HG03025 (cell line): ENCODE data around the gene CAPN5.
"Not testable (repeated sequence)": the region's sequence is repeated elsewhere in the genome, so short reads cannot be mapped to it uniquely, and the experiment has no call there.

ENCODE experiments used
- ATAC-seq: cut with Tn5 transposase; IDR thresholded peaks from one replicate; pipeline ENCODE4 v1.9.1; 2021; ENCODE audit warnings: mild to moderate bottlenecking, moderate library complexity; ENCODE audit not compliant: unreplicated experiment, low FRiP score

Gene CAPN5

DNA sequence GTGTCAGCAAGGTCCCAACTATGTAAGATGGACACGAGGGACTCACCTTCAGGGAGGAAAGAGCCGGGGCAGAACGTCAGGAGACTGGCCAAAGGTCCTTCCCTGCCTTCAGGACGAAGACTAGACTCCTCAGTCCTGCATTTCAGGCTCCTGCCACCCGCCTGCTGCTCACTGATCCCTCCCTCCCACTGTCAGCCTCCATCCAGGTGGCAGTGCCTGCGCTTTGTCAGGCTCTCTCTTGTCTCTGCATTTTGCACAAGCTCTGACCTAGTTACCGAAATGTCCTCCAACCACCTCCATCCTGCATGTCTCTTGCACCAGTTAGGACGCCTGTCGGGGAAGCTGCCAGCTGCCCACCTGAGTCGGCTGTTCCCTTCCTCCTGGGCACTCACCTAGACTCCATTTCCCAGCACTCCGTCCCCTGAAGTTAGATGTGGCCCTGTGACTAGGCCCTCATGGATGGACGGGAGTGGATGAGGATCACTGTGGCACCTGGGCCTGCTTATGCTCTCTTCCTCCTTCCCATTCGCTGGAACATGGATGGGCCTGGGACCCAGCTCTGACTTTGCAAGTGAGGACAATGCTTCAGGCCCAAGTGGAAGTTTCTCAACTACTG, 24.6 kb upstream of the CAPN5 start:
- ATAC-seq, result no peak

DNA sequence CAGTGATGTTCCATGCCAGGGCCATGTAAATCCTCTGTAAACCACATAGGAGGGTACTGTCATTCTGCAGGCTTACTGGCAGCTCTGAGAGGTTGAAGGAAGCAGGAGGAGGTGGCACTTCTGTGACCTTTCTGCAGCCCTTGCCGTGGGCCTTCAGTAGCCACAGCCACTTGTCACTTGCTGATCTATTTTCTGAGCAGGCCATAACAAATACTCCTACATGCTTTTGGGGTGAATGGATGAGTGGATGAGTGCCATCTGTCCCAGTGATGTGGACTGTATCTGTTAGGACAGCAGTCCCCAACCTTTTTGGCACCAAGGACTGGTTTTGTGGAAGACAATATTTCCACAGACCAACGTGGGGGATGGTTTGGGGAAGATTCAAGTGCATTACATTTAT, 22.4 kb upstream of the CAPN5 start:
- ATAC-seq, result no peak

DNA sequence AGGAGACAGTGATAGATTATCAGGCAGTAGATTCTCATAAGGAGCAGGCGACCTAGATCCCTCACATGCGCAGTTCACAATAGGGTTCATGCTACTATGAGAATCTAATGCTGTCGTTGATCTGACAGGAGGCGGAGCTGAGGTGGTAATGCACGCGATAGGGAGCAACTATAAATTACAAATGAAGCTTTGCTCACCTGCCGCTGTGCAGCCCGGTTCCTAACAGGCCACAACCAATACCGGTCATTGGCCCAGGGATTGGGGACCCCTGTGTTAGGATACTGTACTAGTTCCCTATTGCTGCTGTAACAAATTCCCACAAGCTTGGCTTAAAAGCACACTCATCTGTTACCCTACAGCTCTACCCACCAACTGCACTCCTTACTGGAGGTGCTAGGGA, 21.9 kb upstream of the CAPN5 start:
- no peak for ATAC-seq

DNA sequence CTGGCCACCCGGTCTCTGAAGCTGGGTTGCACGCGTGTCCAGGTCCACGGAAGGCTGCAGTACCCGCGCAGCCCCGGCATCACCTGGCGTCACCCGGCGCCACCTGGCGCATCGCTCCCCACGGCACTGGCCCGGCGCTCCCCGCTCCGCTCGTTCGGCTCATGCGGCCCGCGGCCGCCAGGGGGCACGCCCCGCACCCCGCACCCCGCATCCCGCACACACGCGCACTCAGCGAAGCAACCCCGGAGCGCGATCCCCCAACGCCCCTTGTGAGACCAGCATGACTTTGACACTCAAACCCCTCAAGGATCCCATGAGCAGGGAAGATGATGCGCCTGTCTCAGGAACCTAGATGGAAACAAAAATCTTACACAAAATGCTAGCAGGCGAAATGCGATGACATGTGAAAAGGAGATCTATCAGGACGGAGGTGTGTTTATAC, 20.7 kb upstream of the CAPN5 start:
- no peak for ATAC-seq

DNA sequence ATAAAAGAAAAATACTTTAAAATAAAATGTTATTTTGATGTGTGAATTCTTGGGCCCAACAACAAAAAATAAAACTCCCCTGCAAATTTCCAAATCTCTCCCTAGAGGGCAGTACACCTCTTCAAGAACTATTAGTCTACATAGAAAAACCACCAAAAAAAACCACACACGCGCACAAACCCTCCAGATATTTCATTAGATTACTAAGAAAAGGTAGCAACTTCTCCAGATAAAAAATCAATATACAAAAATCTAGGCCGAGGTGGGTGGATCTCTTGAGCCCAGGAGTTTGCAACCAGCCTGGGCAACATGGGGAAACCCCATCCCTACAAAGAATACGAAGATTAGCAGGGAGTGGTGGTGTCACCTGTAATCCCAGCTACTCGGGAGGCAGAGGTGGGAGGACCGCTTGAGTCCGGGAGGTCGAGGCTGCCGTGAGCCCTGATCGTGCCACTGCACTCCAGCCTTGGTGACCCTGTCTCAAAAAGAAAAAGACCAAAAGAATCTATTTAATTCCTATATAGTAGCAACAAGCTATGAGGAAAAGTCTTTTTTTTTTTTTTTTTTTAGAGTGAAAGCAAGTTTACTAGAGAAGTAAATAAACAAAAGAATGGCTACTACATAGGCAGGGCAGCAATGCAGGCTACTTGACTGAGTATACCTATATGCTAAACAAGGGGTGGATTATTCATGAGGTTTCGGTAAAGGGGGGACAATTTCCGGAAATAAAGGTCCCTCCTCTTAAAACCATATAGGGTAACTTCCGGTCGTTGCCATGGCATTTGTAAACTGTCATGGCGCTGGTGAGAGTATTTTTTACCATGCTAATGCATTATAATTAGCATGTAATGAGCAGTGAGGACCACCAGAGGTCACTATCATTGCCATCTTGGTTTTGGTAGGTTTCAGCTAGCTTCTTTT, 19.5 kb upstream of the CAPN5 start:
- peak; percentile 71 for ATAC-seq

DNA sequence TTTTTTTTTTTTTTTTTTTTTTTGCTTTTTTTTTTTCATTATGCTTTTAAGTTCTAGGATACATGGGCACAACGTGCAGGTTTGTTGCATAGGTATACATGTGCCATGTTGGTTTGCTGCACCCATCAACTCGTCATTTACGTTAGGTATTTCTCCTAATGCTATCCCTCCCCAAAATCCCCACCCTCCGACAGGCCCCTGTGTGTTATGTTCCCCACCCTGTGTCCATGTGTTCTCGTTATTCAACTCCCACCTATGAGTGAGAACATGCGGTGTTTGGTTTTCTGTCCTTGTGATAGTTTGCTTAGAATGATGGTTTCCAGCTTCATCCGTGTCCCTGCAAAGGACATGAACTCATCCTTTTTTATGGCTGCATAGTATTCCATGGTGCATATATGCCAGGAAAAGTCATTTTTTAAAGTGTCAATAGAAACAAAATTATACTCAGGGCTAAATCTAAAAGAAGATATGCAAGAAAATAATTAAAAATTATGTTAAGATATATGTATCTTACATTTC, 18.8 kb upstream of the CAPN5 start:
- ATAC-seq, result not testable (repeated sequence)

DNA sequence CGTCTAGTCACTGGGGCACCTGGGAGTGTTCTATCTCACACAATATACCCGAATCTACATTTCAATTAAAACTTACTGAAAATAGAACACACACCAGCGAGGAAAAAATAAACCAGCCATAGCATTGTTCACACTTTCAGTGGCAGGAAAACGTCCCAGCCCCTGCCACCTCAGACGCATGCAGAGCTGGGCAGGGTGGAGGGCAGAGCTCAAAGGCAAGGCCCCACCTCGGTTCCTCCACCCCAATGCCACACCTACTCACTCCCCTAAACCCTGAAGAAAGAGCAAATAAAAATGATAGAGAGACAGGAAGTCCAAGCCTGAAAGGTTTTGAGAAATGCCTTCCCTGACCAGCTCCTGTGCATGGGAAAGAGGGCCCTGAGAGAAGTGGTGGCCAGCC, 17.7 kb upstream of the CAPN5 start:
- ATAC-seq, result no peak

DNA sequence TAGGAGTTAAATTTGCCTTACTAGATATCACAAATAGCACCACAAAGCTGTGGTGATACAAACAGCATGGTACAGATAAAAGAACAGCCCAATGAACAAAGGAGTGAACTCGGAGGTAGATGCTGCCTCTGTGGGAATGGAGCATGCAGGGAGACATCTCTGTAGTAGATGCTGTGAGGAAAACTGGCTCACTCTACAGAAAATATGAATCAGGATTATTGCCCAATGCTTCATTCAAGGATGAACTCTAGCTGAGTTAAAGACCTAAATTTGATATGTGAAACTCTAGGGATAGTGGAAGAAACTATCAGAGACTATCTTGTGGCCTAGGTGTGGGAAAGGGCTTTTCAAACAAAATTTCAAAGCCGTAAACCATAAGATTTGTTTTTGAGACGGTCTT, 15.3 kb upstream of the CAPN5 start:
- no peak for ATAC-seq

DNA sequence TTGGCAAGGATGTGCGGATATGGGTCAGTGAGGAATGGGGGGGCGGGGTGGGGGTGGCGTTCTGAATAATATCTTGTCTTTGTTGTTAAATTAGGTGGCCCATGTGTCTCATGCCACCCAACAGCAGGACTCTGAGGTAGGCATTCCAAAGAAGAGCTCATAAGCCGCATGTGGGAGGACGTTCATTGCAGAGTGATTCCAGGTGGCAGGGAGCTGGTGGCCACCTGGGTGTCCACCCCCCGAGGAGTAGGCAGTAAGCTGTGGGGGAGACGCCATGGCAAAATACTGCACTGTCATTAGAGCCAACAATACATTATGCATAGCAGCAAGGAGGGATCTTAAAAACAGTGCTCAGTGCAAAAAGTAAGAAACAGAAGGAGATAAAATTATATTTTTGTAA, 14.3 kb upstream of the CAPN5 start:
- ATAC-seq, result no peak

DNA sequence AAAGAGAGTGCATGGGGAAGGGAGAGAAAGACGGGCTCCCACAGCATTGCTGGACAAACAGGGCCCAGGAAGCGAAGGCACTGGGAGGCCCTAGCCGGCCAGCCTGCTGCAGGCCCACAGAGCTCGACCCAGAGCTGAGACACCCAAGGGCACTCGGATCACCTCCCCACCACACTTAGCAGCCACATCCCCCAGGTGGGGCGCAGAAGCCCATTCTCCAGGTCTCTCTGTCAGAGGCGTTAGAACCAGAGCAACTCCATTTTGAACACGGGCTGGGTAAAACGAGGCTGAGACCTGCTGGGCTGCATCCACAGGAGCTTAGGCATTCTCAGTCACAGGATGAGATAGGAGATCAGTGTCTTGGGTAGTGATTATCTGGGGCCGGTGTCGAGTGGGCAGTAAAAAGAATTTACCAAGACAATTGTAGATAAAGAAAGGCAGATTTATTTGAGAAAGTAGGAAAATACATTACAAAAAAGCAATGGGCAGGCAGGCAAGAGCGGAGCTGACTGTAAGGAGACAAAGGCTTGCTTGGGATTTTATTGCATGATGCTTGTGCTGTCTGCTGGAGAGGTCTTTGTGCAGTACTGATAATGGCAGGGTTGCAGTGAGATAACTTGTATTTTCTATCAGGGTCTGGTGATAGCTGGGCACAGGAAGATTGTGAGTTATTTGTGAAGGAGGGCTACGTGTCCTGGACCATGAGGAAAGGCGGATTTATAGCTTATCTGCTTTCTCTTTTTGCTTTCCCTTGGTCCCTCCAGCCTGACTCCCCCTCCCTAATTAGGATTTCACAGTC, 13.4 kb upstream of the CAPN5 start:
- no peak for ATAC-seq

DNA sequence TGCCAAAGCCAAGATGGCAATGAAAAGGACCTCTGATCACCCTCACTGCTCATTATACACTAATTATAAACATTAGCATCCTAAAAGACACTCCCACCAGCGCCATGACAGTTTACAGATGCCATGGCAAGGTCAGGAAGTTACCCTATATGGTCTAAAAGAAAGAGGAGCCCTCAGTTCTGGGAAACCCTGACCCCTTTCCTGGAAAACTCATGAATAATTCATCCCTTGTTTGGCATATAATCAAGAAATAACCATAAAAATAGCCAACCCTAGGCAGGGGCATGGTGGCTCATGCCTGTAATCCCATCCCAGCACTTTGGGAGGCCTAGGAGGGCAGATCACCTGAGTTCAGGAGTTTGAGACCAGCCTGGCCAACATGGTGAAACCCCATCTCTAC, 12.7 kb upstream of the CAPN5 start:
- ATAC-seq, result no peak

DNA sequence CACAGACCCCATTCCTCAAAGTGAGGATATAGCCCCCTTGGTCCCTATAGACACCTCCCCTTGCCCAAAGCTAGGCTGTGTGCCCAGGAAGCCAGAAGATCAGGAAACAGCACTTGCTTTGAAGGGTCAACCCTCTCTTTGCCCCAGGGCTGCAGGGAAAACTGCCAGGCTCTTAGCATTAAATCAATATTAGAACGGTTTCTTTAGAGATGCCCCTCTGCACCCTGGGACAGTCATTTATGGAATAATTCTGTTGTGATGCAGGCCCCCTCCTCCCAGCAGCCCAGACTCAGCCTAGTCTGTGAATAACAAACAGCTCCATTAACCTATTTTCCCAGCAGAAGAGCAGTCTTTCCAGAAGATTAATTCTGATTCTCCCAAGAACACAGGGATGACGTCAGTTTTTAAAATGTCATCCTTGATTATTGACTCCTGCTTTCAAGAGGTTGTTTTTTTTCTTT, 11.6 kb upstream of the CAPN5 start:
- ATAC-seq, result no peak

DNA sequence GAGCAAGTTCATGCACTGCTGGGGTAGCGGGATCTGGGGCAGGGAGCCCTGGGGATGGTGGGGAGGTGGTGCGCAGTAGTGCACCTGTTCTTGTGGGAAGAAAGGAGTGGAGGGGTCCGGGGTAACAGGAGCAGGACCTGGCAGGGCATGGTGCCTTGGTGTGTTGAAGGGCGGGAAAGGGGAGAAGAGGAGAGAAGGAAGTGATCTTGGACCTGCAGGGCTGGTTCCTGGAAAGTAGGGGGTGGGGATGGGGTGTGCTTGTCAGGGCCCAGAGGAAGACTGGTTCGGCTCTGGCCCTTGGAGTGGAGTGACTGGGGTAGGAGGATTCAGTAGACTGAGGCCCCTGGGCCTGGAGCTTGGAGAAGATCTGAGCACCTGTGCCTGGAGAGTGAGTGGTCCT, 10.9 kb upstream of the CAPN5 start:
- ATAC-seq, result no peak

DNA sequence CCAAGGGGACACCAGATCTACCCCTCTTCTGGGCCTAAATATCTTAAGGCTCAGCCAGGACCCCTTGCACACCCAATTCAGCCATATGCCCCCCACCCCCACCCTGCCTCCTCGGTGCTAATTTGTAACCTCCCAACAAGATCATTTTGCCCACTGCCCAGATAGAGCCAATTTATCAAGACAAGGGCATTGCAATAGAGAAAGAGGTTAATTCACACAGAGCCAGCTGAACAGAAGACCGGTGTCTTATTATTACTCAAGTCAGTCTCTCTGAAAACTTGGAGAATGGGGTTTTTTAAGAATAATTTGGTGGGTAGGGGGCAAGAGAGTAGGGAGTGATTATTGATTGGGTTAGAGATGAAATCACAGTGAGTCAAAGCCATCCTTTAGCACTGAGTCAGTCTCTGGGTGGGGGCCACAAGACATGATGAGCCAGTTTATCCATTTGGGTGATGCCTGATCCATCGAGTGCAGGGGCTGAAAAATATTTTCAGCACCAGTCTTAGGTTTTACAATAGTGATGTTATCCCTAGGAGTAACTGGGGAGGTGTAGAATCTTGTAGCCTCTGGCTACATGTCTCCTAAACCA, 9.9 kb upstream of the CAPN5 start:
- ATAC-seq, result no peak

DNA sequence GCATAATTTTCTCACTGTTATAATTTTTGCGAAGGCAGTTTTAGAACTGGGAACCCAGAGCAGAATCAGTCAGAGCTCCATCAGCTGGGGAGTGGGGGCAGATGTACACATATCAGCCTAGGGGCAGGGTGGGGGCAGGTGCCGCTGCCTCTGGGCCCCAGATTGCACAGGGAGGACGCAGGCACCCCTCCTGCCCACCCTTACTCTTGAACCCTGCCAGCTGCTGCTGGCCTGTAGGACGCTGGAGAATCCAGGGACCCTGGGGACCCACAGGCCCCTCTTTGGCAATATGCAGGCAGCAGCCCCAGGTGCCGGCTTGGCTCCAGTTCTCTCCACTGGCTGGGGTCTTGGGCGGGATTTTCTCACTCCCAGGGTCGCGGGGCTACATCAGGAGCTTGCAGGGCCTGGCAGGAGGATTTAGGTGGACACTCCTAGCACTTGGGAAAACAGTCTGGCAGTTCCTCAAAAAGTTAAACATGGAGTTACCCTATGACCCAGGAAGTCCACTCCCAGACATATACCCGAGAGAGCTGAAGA, 8.8 kb upstream of the CAPN5 start:
- ATAC-seq, result no peak

DNA sequence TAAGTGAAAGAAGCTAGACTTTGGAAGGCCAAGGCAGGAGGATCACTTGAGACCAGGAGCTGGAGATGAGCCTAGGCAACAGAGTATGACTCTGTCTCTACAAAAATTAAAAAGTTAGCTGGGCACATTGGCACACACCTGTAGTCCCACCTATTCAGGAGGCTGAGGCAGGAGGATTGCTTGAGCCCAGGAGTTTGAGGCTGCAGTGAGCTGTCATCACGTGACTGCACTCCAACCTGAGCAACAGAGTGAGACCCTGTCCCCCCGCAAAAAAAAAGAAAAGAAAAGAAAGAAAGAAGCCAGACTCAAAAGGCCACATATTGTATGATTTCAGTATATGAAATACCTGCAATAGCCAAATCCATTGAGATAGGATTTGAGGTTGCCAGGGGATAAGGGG, 7.9 kb upstream of the CAPN5 start:
- no peak for ATAC-seq

DNA sequence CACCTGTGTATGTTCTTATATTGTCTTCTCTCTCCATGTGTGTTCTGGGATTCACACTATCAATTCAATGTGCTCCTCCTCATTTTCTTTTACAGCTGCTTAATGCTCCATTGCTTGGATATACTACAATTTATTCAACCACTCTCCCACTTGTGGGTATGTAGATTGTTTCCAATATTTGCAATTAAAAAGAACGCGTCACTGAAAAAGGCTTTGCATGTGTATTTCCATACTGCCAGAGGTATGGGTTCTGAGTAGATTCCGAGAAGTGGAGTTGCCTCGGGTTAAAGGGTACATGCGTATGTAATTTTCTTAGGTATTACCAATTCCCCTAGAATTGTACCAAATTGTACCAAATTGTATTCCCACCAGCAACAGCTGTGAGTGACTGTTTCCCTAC, 7.0 kb upstream of the CAPN5 start:
- no peak for ATAC-seq

DNA sequence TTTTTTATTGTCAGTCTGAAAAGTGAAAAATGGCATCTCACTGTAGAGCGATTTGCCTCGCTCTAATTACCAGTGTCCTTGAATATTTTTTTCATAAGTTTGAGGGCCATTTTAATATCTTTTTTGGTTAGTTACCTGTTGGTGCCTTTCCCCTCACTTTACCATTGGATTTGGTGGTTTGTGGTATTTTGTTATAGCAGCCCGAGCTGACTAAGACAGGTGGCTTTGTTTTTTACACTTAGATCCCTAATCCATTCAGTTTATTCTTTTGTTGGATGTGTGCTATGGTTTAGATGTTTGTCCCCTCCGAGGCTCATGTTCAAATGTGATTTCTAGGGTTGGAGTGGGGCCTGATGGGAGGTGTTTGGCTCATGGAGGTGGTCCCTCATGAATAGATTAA, 6.5 kb upstream of the CAPN5 start:
- ATAC-seq, result no peak

DNA sequence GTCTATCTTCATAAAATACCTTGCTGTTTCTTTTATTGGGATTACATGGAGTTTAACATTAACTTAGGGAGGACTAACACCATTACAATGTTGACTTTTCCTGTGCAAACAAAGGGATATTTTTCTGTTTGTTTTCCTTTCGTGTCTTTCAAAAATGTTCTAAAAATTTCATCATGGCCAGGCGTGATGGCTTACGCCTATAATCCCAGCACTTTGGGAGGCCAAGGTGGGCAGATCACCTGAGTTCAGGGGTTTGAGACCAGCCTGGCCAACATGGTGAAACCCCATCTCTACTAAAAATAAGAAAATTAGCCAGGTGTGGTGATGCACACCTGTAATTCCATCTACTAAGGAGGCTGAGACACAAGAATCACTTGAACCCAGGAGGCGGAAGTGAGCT, 5.5 kb upstream of the CAPN5 start:
- not testable (repeated sequence) for ATAC-seq

DNA sequence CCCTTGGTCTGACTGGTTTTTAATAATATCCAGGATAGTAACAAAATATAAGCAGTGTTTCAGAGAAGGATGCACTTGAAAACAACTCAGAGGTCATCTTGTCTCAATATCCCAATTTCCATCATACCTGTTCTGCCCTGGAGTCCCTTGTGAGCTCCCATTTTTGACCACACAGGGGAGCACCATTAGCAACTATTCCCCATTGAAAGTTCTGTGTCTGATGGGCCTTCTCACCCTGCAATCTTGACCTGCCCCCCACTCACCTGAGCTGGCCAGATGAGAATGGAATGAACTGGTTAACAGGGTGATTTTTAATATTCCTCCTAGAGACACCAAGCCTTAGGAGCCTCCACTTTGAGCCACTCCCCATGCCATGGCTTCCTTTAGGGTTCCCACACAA, 3.8 kb upstream of the CAPN5 start:
- ATAC-seq, result no peak
